ENCODE measurements around the gene MAGI2.

The MAGI2 gene

DNA sequence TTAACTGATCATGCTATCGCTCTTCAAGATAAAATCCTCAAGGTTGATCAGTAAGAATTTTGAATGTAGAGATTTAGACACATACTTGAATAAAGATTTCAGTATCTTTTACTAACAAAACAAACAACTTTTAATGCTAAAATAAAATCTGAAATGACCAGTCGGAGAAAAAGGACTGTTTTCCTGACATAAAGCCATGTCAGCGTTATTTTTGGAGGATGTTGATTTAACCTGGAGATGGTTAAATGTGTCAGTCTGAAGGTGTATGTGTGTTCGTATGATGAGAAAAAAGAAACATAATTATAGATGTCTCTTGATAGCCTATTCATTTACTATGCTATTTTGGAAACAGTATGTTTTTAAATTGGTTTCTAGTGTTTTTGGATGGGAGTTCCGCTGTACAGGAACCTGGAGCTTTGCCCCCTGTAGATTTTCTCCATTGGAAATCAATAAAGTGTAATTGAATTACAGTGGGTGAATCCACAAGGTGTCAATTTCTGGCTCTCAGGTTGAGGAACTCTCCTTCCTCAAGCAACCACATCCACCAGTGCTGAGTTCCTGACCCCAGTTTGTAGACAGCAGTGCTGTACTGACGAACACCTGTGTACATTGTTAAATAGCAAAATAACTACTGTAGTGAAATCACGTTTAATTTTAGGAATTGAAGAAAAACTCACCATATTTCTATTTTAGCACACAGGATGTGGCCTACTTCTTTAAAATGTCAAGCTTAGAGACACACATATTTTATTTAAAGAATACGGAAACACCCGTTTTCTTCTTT, 670.1 kb downstream of the MAGI2 start:
- in situ Hi-C loops (cut with MboI; ENCODE audit: low sequenced_read_pairs, unreplicated experiment), result no loop called here
- no peak for TF ChIP-seq CTCF (IDR thresholded peaks at IDR 0.05; ENCODE audit: borderline replicate concordance, control extremely low read depth, extremely low read depth, insufficient read depth, missing control alignments)
- no peak for DNase-seq (ENCODE audit: low spot score)

DNA sequence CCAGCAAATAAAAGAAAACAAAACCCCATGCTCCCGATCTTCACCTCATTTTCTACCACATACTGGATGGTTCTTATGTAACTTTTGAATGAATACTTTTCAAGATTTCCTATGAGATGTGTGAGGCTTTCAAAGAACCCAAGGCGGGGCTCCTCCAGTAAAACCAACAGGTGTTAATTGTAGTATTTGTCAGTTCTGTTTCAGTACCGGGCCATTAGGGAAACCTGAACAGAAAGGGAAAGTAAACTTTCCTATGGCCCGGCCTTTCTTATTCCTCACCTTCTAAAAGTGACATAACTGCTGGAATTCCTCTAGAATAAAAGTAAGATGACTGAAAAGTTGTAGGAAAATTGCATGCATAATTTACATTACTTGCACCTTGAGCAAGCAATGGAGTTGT, 672.9 kb downstream of the MAGI2 start:
- in situ Hi-C loops (cut with MboI; ENCODE audit: low sequenced_read_pairs, unreplicated experiment), result no loop called here
- DNase-seq (ENCODE audit: low spot score), result no peak
- TF ChIP-seq CTCF (IDR thresholded peaks at IDR 0.05; ENCODE audit: borderline replicate concordance, control extremely low read depth, extremely low read depth, insufficient read depth, missing control alignments), result no peak

DNA sequence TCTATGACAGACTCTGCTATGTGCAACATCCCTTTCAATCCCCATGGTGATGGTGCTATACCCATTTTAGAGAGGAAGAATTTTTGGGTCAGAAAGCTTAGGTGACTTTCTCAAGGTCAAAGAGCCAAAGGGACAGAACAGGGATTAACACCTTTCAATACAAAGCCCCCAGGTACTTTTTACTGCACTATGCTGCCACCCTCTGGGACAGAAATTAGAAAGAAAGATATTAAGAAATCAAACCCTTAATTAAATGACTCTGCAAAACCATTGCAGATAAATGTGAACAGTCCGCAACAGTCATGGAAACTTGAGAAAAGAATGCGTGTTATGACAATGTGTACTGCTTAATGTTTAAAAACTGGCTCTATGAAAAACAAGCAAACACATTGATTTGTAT, 673.7 kb downstream of the MAGI2 start:
- no peak for TF ChIP-seq CTCF (IDR thresholded peaks at IDR 0.05; ENCODE audit: borderline replicate concordance, control extremely low read depth, extremely low read depth, insufficient read depth, missing control alignments)
- in situ Hi-C loops (cut with MboI; ENCODE audit: low sequenced_read_pairs, unreplicated experiment), result no loop called here
- no peak for DNase-seq (ENCODE audit: low spot score)

DNA sequence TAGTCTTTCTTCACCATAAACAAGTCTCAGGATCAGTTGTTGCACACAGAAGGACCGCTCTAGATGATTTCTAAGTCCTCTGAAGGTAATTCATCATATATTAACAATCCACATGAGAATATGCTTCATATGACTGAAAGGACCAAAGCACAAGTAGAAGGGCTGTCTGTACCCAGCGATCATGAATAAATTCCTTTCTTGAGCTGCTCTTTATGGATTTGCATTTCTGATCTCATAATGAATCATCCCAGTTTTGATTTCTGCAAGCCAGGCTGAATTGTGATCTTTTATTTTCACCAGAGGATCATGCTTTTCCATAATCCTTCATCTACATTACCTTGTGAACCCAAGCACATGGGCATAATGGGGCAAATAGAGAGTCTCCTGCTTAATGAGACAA, 675.6 kb downstream of the MAGI2 start:
- in situ Hi-C loops (cut with MboI; ENCODE audit: low sequenced_read_pairs, unreplicated experiment), result no loop called here

DNA sequence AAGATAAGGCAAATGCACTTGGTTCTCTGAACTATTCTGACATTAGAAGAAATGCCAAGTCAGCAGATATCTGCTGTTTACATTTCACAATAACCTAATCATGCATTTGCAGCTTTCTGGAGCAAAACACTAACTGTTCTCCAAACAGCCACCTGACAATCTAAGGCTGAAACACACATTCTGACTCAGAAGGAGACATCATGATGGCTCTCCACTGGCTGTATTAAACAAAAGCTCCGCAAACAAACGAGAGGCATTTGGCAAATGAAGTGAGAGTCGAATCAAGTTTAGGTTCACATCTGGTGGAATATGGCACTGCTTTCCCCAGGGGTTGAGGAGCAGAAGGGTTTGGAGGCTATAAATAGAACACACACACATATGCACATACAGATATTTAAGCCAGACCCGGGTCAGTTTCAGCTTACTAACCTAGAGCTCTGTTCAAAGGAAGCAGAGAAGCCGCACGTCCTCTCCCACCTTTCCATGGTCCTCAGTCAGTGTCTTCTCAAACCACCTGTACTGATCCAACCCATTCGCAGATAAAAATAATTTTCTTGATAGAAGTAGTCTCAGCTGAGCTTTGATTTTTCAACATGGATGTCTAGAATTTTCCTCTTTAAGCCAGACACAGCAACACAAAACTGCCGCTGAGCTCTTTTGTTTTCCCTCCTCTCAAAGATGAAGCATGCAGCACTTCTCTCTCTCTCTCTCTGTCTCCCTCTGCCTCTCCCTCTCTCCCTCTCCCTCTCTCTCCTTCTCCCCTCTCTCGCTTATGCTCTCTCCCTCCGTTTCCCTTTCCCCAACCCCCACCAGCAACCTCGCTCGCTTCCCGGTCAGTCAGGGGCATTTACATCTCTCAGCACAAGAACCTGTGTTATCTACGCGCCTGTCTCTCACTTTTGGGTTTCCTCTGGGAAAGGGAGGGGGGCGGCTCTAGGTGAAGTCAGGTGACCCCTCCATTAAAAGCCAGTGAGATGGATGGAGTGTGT, 682.8 kb downstream of the MAGI2 start:
- no peak for TF ChIP-seq CTCF (IDR thresholded peaks at IDR 0.05; ENCODE audit: borderline replicate concordance, control extremely low read depth, extremely low read depth, insufficient read depth, missing control alignments)
- in situ Hi-C loops (cut with MboI; ENCODE audit: low sequenced_read_pairs, unreplicated experiment), result no loop called here
- no peak for DNase-seq (ENCODE audit: low spot score)

More for the DNA sequence above, 675.6 kb downstream of the MAGI2 start:
- no peak for DNase-seq (ENCODE audit: low spot score)
- TF ChIP-seq CTCF (IDR thresholded peaks at IDR 0.05; ENCODE audit: borderline replicate concordance, control extremely low read depth, extremely low read depth, insufficient read depth, missing control alignments), result no peak

GRCh38 chr7:78769481-78770101, 683.9 kb downstream of the MAGI2 start:
- in situ Hi-C loops (cut with MboI; ENCODE audit: low sequenced_read_pairs, unreplicated experiment), result no loop called here
- TF ChIP-seq CTCF (IDR thresholded peaks at IDR 0.05; ENCODE audit: borderline replicate concordance, control extremely low read depth, extremely low read depth, insufficient read depth, missing control alignments), result no peak
- DNase-seq (ENCODE audit: low spot score), result peak; percentile 18

Data from GM13976 (cell line).